Right forelimb (tissue), 1 donor: ENCODE measurements around the gene U2AF2.
A peak's percentile ranks its signal among the peaks of the same experiment; 100 is the strongest.

Experiments
- DNase-seq: peaks from one replicate; pipeline ENCODE4 v3.0.0-alpha.2; 2018

Gene U2AF2

DNA sequence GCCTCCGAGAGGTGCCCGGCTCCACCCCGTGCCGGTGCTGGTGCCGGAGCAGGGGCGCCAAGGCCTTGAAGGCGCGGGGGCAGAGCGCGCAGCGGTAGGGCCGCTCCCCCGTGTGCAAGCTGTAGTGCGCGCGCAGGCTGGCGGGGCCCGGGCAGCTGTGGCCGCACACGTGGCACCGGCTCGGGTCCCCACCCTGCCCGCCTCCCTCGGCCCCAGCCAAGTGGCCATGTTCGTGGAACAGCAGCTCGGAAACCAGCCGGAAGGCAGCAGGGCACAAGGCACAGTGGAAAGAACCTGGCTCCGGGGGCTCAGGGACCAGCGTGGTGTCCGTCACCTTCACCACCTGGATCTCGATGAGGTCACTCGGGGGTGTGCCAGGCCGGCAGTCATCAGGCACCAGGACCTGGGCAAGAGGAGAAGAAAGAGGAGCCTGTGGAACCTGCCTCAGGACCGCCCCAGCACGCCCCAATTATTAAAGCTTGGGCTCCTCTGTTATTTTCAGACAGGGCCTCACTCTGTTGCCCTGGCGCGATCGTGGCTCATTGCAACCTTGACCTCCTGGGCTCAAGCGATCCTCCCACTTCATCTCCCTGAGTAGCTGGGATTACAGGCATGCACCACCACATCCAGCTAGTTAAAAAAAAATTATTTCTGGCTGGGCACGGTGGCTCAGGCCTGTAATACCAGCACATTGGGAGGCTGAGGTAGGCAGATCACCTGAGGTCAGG lies 32.4 kb upstream of the U2AF2 start:
- DNase-seq: no peak

DNA sequence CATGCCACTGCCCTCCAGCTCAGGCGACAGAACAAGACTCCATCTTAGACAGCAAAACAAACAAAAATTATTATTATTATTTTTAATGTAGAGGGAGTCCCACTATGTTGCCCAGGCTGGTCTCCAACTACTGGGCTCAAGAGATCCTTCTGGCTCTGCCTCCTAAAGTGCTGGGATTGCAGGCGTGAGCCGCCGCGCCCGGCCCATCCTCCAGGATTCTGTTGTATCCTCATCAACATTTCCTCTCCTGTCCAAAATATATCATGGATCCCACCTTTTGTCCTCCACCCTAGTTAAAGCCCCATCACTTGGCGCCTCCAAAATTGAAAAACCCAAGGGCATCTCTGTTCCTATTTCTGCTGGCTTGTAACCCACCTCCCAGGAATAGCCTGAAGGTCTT lies 31.7 kb upstream of the U2AF2 start:
- DNase-seq: no peak

DNA sequence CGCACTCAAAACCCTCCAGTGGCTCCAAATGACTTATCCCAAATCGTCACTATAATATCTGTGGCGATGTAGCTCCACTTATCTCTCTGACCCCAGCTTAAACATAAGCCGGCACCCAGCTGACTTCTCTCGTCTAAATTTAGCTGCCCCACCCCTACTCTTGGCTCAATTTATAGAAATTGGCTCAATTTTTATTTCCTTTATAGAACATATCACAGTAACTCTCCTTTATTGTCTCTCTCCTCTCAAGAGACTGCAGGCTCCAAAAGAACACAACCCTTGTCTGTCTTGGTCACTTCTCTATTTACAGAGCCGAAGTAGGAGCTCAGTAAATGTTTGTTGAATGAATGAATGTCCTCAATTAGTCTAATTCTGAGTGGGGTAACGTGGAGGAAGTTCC lies 31.3 kb upstream of the U2AF2 start:
- DNase-seq: no peak

DNA sequence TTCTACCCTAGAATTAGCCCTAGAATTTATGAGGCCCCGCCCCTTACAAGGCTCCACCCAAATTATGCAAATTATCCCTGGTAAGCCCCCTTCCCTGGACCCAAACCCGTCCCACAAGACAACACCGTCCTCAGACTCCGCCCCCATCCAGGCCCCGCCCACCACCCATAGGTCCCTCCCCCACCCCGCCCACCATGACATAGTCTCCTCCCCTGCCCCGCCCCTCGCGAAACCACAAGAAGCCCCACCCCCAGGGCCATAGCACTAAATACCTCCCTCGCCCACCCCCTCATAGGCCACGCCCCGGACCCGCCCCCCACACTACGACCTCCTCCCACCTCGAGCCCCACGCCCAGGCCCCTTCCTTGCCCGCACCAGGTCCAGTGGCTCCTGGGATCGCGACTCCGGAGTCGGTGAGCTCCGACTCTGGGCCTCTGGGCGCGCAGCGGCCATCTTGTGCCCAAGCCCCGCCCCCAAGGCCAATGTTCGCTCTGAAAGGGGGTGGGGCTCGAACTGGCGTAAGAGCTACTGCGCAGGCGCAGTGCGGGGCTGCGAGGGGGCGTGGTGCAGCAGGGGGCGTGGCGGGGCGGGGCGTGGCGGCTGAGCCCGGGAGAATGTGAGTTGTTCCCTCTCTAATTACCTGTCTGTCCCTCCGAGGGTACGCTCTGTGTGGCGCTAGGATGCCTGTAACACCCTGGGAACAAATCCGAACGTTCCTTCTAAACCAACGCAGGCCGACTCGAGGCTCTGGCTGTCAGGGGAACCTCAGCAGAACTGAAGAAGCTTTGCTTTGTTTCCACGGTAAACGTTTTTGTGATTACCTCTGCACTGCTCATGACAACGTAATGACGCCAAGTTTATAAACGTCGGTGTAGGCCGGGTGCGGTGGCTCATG lies 30.5 kb upstream of the U2AF2 start, which contains the start of gene ZNF784:
Gene ZNF784, minus strand, starts transcription at position 458 of the 895 bp plus-strand sequence. Its CDS starts 5 bp downstream, at position 453.
- peak; percentile 97 for DNase-seq

DNA sequence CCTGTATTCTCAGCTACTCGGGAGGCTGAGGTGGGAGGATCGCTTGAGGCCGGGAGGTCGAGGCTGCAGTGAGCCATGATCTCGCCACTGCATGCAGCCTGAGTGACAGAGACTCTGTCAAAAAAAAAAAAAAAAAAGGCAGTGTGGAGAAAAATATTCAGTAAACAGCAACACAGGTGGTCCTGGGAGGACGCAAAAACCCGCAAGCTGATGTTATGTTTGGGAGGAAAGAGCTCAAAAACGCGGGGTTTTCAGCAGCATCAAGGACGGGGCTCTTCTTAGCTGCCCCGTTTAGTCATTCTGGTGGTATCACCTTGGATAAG lies 29.9 kb upstream of the U2AF2 start:
- DNase-seq: no peak

DNA sequence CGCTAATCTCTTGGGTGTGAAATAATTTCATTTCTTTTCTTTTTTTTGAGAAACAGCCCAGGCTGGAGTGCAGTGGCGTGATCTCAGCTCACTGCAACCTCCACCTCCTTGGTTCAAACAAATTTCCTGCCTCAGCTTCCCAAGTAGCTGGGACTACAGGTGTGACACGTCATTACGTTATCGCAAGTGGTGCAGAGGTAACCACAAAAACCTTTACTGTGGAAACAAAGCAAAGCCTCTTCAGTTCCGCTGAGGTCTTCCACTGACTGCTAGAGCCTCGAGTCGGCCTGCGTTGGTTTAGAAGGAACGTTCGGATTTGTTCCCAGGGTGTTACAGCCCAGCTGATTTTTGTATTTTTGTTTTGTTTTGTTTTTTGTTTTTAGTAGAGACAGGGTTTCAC lies 28.5 kb upstream of the U2AF2 start:
- no peak for DNase-seq

DNA sequence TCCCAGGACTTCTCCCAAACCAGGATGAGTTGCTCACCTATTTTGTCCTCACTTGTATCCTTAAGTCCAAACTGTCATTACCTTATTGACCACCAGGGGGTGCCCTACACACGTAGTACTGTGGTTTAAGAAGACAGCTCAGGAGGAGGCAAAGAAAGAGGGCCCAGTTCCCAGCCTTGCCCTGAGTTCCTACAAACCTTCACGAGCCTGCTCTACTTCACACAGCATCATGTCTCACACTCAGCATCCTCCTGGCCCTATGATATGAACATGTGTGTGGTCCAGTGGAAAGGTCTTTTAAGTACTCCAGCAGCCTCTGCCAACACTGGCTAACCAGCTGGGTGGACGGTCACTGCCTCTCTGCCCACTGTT lies 22.4 kb upstream of the U2AF2 start:
- peak; percentile 87 for DNase-seq

DNA sequence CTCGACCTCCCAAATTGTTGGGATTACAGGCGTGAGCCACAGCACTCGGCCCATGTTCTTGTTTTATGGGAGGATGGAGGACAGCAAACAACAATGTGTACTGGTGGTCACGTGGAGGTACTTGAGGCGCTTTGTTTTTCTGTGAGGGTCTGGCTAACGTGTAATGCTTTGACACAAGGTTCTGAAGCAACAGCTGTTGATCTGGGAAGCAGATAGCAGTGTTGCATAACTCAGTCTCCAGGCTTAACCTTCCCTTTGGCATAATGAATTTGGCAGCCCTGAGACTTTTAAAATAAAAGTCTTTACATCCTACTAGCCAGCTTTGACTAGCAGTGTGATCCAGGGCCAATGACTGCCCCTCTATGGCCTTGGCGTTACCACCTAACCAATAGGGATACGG lies 21.0 kb upstream of the U2AF2 start:
- DNase-seq: no peak

DNA sequence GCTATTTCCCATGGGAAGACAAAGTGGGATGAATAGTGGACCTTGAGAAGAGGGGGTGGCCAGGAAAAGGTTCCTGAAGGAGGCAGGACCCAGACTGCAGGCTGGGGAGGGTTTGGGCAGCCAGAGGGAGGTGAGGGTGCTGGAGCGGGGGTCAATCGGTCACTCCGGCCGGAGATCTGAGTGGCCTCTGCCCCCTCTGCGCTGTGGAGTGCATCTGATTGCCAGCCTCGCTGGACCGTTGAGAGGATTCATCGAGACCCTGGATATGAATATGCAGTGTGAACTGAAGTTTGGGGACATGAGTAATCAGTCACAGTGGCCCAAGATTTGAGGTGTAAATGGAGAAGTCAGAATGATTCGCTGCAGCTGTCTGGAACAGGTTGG lies 19.5 kb upstream of the U2AF2 start:
- no peak for DNase-seq

DNA sequence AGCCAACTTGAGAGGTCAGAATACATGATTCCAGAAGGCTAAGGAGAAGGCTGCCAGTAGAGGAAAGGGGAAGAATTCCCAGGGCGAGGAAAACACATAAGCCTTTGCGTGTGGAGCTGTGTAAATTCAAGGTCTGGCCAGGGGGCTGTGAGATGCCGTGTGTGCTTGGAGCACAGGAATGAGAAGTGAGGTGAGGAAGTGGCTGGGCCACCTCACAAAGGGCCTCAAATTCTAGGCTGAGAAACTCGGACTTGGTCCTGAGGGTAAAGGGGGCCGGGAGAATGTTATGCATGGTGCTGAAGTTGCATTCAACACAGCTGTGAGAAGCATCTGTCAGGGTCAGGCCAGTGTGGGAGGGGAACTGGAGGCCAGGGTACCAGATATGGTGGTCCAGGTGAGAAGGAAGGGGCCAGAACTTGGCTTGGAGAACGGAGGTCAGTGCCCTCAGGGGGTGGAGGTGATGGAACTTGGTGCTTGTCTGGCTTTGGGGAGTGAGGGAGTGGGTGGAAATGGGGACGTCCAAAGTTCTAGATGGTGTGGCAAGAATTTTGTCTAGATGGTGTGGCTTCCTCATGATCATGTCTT lies 18.9 kb upstream of the U2AF2 start:
- DNase-seq: no peak

DNA sequence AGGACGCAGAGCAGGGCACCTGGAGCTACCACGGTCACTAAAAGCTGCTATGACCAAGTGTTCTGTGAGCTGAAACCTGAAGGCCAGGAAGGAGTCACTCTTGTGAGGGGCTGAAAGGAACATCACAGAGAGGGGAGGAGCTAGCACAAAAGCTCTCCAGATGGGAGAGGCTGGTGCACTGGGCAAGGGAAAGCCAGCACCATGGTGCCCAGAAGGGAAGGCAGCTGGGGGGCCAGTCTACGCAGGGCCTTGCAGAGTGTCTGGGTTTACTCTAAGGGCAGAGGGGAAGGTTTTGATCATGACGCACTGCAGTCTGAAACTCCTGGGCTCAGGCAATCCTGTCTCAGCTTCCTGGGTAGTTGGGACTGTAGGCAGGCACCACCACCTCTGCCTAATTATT lies 18.1 kb upstream of the U2AF2 start:
- no peak for DNase-seq

DNA sequence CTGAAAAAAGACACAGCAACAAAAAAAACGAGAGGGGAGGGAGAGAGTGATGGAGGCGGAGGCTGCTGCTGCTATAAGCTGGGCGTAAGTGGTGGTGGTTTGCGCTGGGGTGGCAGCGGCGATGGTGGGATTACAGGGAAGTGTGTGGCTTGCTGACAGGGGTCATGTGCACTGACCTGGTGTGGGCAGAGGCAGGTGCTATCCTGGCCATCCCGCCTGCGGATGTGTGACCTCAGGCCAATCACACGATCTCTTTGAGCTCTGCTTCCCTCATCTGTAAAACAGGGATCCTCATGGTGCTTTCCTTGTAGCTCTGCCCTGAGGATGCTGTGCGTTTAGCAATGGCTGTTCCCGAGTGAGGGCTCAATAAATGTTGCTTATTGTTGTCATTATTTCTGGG lies 17.3 kb upstream of the U2AF2 start:
- DNase-seq: no peak

DNA sequence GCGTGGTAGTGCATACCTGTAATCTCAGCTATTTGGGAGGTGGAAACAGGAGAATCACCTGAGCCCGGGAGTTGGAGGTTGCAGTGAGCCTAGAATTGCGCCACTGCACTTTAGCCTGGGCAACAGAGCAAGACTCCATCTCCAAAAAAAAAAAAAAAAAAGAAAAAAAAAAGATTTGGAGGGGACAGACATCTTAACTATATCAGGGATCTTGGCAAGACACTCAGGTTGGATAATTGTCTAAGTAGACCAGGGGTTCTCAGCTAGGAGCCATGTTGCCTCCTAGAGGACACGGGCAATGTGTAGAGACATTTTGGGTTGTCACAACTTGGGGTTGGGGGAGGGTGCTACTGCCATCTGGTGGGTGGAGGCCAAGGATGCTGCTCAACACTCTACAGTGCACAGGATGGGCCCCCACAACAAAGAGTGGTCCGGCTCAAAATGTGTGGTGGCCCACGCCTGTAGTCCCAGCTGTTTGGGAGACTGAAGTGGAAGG lies 15.9 kb upstream of the U2AF2 start:
- no peak for DNase-seq

DNA sequence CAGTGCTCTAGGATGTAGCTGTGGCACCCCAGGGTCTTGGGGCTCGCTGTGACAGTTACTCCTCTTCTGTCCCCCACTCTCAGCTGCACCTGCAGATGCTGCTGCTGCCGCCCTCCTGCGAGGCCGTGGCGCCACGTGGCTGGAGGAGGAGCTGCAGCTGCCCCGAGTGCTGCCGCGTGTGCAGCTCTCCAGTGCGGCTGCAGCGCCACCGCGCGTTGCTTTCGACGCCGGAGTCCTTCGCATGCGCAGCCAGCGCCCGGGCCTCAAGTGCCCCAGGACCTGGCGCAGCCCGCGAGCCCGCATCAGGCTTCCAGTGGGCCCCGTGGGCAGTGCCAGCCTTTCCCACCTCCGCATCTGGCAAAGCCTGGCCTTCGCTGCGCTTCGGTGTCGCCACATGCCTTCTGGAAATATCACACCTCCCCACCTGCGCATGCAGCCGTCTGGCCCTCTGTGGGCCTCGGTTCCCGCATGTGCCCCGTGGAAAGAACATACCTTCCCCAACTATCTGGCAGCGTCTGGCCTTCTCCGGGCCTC lies 14.7 kb upstream of the U2AF2 start:
- DNase-seq: peak; percentile 73

DNA sequence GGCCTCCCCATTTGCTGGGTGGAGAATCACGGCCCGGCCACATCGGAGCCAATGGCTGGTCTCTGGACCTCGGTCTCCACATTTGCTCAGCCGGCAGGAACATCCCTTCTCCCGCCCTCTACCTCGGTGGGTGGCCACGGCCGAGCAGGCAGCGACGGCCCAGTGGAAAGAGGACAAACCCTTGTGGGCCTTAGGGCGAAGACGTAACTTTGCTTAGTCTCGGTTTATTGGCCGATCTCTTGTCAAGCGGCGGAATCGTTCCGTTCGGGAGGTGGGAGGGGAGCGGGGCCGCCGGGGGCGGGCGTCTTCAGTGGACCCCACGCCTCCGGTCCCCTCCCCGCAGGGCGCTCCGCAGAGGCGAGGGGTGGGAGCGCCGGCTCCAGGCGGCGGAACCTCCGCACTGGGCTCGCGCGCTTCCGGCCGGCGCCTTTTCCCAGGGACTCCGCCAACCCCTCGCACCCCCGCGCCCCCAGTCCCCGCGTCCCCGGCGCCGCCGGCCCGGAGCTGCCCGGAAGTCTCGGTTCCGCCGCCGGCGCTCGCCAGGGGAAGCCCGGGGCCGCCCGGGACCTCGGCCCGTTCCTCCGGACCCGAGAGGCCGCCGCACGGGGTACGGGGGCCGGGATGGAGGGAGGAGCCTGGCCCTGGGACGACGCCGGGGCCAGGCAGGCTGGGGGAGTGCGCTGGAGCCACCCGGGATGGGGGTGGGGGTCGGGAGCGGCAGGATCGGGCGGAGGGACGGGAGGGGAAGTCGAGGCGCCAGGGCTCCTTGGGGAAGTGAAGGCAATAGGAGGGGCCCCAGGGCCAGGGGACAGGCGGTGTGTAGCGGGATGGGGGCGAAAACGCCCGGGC lies 14.0 kb upstream of the U2AF2 start, which contains the start of gene ZNF580:
Gene ZNF580, plus strand, starts transcription at position 426 of the 849 bp plus-strand sequence. CDS start 1,507 bp downstream, outside the sequence.
- DNase-seq: peak; percentile 90

DNA sequence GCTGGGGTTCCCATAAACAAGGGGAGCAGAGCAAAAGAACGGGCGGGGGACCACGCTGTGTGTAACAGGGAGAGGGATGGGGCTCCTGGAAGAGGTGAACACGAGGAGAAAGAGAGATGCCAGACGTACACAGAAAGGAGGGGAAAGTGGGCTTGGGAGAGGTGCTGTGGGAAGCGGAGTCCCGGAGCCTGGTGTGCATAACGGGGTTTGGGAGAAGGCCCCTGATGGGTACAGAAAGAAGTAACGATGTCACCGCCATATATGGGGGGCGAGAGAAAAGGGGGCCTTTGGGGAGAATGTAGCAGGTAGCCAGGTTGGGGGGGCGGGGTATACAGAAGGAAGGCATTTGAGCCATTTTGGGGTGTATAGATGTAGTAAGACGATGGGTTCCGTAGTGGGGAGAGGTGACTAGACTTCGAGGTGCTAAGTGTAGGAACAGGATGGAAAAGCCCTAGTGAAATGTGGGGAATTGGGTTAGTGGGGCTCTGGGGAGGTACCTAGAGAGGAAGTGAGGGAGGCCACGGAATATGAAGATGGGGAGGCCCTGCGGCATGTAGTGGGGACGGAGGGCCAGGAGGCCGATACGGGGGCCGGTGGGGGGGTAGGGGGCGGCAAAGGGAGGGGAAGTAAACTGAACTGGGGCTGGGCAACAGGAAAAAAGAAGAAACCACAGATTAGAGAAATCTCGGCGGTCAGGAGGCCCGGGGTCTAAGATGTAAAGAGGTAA lies 13.2 kb upstream of the U2AF2 start:
- no peak for DNase-seq

DNA sequence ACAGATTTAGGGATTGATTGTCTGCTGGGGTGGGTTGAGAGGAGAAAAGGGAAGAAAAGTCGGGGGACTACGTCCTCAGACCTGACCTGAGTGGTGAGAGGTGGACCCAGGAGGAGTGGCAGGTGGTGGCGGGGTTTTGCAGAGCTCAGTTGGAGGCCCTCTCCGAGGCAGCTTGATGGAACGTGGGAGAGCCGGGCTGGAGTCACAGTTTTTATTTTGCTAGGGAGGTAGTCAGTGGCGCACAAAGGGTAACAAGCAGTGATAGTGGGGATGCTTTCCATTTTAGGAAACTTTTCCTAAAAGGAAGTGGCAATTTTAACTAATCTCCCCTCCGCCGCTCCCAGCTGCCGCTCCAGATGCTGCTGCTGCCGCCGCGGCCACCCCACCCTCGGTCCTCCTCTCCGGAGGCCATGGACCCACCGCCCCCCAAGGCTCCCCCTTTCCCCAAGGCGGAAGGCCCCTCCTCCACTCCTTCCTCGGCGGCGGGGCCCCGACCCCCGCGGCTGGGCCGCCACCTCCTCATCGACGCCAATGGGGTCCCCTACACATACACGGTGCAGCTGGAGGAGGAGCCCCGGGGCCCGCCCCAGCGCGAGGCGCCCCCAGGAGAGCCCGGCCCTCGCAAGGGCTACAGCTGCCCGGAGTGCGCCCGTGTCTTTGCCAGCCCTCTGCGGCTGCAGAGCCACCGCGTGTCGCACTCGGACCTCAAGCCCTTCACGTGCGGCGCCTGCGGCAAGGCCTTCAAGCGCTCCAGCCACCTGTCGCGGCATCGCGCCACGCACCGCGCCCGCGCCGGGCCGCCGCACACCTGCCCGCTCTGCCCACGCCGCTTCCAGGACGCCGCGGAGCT lies 12.5 kb upstream of the U2AF2 start:
- no peak for DNase-seq

DNA sequence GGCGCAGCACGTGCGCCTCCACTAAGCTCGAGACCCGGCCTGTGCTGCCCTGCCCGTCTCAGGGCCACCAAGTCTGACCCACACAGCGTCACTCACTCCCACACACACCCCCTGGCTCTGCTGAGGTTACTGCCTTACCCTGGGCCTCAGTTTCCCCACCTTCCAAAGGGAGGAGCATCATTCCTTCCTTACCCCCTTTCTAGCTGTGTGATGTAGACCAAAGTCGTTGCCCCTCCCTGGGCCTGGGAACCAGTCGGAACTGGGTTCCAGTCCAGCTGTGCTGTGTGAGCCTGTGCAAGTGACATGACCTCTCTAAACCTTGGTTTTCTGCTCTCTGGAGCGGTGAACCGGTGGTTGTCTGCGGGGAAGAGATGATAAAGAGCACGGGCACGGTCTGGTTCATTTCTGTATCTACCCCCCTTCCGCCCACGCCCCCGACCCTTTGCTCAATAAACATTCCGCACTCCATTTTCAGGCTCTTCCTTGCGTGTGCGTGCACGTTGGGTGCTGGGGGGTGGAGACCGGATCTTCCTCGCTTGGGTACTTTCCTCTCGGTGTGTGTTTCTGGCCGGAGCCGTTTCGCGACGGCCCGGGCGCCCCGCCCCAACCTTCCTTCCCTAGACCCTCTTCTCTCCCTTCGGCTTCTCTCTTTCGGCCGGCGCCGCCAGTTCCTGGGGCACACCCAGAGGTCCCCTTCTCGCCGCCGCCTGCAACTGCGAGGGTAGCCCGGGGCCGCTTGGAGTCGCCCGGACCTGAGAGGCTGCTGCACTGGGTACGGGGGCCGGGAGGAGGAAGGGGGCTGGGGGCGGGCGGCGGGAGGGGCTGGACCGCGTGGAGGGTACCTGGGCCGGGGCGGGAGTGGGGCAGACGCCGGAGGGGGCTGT lies 11.6 kb upstream of the U2AF2 start, which contains the start of gene ZNF581:
Gene ZNF581, plus strand, starts transcription at position 647 of the 884 bp plus-strand sequence. CDS start 923 bp downstream, outside the sequence.
- DNase-seq: peak; percentile 88

DNA sequence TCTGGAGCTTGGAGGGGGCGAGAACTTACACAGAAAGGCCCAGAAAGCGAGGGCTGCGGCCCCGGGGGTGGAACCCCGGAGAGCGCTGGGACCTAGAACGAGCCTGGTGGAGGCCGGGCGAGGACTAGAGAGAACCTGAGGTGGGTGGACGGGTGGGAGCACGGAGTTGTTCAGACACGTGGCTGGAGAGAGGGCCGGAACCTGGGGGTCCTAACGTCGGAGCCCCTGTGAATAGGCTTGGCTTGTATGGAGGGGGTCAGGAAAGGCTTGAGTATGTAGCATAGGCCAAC lies 11.0 kb upstream of the U2AF2 start:
- DNase-seq: no peak
